ENCODE data around the gene DDX49.

DNA sequence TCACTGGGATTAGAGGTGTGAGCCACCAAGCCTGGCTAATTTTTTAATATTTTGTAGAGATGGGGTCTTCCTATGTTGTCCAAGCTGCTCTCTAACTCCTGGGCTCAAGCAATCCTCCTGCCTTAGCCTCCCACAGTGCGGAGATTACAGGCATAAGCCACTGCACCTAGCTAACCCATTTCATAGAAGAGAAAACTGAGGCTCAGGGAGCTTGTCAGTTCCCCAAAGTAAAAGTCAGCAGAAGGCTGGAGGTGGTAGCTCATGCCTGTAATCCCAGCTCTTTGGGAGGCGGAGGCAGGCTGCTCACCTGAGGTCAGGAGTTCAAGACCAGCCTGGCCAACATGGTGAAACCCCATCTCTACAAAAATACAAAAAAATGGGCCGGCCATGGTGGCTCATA is 30.3 kb downstream of the DDX49 start:
- TF ChIP-seq CTCF (IDR thresholded peaks at IDR 0.05 in 8 of 11, conservative IDR thresholded peaks at IDR 0.05 in 3 of 11) (no peak), POLR2AphosphoS5 (IDR thresholded peaks at IDR 0.05) (no peak)
